Activated B cell treated with CpG ODN at 0.5 μM for 24 hours (primary cell): Measurements from ENCODE around the gene ATP6V1F. TPM values are rescaled to one million over a fixed set of nuclear protein-coding genes. Genes with fewer than 3 reads are reported as not detected.

Experiments
- ATAC-seq: fragments of 200-7000 bp; cut with Tn5 transposase; one replicate; pipeline ENCODE4 v1.10.0; 2021; ENCODE audit warnings: low read depth, mild to moderate bottlenecking, moderate library complexity
- CTCF ChIA-PET: fragments of 350-600 bp; sonication (Branson Sonifier 250); formaldehyde crosslinking; loops from one replicate; lab custom pipeline; 2021; ENCODE audit warnings: antibody characterized with exemption; lab: Charles Lee
- POLR2A ChIA-PET: fragments of 350-600 bp; sonication (Branson Sonifier 250); formaldehyde crosslinking; loops from one replicate; lab custom pipeline; 2021; ENCODE audit warnings: antibody characterized with exemption; lab: Charles Lee
- DNase-seq: peaks from one replicate; pipeline ENCODE4 v3.0.0; 2022
- H3K27ac Mint-ChIP-seq: one replicate; pipeline ENCODE4 v1.8.0; 2020; ENCODE audit warnings: mixed read lengths
- H3K27me3 Mint-ChIP-seq: one replicate; pipeline ENCODE4 v1.8.0; 2021; ENCODE audit warnings: mixed read lengths
- H3K36me3 Mint-ChIP-seq: one replicate; pipeline ENCODE4 v1.8.0; 2021; ENCODE audit warnings: low read depth, mixed read lengths
- H3K4me1 Mint-ChIP-seq: one replicate; pipeline ENCODE4 v1.8.0; 2021; ENCODE audit warnings: mixed read lengths
- H3K4me3 Mint-ChIP-seq: one replicate; pipeline ENCODE4 v1.8.0; 2020; ENCODE audit warnings: mild to moderate bottlenecking, mixed read lengths
- H3K9me3 Mint-ChIP-seq: one replicate; pipeline ENCODE4 v1.8.0; 2020; ENCODE audit warnings: mixed read lengths
- intact Hi-C: fragments of 100-400 bp; cut with micrococcal nuclease; formaldehyde crosslinking; loops from one replicate; pipeline ENCODE4 v1.15.1; 2024
- total RNA-seq: library from RNA; stranded (reverse); gene quantifications from 2 replicates; pipeline ENCODE4 v1.2.3, GENCODE V29; 2022
- TF ChIP-seq, protein P1 (sequence below): fragments of 200-600 bp; IDR thresholded peaks from one replicate; pipeline ENCODE4 v1.8.0; 2022; ENCODE audit warnings: antibody characterized with exemption, mild to moderate bottlenecking

Gene ATP6V1F
- total RNA-seq, 1 donor from 2014 or later: 100.0 TPM

- intact Hi-C loops: no loop called here
- DNase-seq: no peak
- no peaks in the 10 kb centered on the region for H3K4me1 Mint-ChIP-seq
- no peak overlapping the region for H3K27ac Mint-ChIP-seq
- no peaks in the 10 kb centered on the region for H3K9me3 Mint-ChIP-seq
- TF ChIP-seq, protein P1, sequence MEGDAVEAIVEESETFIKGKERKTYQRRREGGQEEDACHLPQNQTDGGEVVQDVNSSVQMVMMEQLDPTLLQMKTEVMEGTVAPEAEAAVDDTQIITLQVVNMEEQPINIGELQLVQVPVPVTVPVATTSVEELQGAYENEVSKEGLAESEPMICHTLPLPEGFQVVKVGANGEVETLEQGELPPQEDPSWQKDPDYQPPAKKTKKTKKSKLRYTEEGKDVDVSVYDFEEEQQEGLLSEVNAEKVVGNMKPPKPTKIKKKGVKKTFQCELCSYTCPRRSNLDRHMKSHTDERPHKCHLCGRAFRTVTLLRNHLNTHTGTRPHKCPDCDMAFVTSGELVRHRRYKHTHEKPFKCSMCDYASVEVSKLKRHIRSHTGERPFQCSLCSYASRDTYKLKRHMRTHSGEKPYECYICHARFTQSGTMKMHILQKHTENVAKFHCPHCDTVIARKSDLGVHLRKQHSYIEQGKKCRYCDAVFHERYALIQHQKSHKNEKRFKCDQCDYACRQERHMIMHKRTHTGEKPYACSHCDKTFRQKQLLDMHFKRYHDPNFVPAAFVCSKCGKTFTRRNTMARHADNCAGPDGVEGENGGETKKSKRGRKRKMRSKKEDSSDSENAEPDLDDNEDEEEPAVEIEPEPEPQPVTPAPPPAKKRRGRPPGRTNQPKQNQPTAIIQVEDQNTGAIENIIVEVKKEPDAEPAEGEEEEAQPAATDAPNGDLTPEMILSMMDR: no peak
- H3K27me3 Mint-ChIP-seq: no peaks in the 10 kb centered on the region
- H3K4me3 Mint-ChIP-seq: no peak overlapping the region
- CTCF ChIA-PET: no interaction called here
- no peak for ATAC-seq
- POLR2A ChIA-PET: no interaction called here
- H3K36me3 Mint-ChIP-seq: no peaks in the 10 kb centered on the region
These were observed 13.5 kb downstream of the ATP6V1F start for GRCh38 chr7:128876127-128876526.

- ATAC-seq (no peak), DNase-seq (no peak)
- TF ChIP-seq, protein P1: no peak
- no peaks in the 10 kb centered on the region for H3K27me3 Mint-ChIP-seq
- H3K9me3 Mint-ChIP-seq: no peaks in the 10 kb centered on the region
- intact Hi-C loops: no loop called here
- H3K4me3 Mint-ChIP-seq: no peak overlapping the region
- POLR2A ChIA-PET: no interaction called here
- H3K36me3 Mint-ChIP-seq: no peaks in the 10 kb centered on the region
- CTCF ChIA-PET: no interaction called here
- H3K27ac Mint-ChIP-seq: no peak overlapping the region
- no peaks in the 10 kb centered on the region for H3K4me1 Mint-ChIP-seq
These were observed 13.9 kb downstream of the ATP6V1F start for GRCh38 chr7:128876586-128876977.

- Mint-ChIP-seq H3K36me3 (no peaks in the 10 kb centered on the region), H3K9me3 (no peaks in the 10 kb centered on the region), H3K4me3 (no peak overlapping the region), H3K4me1 (no peaks in the 10 kb centered on the region), H3K27ac (no peak overlapping the region), H3K27me3 (no peaks in the 10 kb centered on the region)
- intact Hi-C loops: no loop called here
- TF ChIP-seq, protein P1: no peak
- no peak for ATAC-seq
- ChIA-PET POLR2A (no interaction called here), CTCF (no interaction called here)
- DNase-seq: no peak
These were observed 14.5 kb downstream of the ATP6V1F start for GRCh38 chr7:128876978-128877755.

GRCh38 chr7:128877756-128878120 is 15.1 kb downstream of the ATP6V1F start:
- H3K4me3 Mint-ChIP-seq: no peak overlapping the region
- H3K27me3 Mint-ChIP-seq: no peaks in the 10 kb centered on the region
- ChIA-PET CTCF (no interaction called here), POLR2A (no interaction called here)
- no peaks in the 10 kb centered on the region for H3K36me3 Mint-ChIP-seq
- no peak overlapping the region for H3K27ac Mint-ChIP-seq
- H3K4me1 Mint-ChIP-seq: no peaks in the 10 kb centered on the region
- intact Hi-C loops: no loop called here
- TF ChIP-seq, protein P1: no peak
- no peaks in the 10 kb centered on the region for H3K9me3 Mint-ChIP-seq
- DNase-seq (no peak), ATAC-seq (no peak)

DNA sequence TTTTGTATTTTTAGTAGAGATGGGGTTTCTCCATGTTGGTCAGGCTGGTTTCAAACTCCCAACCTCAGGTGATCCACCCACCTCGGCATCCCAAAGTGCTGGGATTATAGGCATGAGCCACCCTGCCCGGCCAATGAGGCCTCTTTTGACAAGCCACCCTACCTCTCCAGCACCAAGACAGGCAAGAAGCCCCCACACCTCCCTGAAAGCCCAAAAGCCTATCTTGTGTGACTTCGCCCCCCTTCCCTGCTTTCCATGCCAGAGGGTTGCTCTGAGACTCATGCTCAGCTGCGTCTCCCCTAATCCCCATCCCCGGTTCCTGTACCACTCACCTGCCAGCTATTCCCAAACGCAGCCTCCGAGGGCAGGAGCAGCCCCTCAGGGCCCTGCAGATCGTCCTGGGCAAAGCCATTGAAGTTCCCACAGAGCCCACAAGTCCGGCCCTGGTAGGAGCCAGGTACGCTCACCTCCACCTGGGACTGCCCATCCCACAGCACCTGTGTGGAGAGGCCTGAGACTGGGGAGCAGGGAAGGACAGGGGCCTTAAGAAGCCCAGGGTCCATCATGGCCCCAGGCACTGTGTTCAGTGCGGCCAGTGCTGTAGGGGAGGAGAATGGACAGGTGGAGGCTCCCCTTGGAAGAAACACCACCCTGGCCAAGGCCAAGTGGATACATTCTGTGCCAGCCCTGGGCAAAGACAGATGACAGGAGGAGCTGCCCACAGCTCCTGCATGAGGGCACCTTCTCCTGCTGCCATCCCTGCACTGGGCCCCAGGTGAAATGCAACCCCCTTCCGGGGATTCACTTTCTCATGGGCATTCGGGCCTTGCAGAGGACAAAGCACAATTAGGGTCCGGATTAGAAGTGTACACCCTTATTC is 15.8 kb downstream of the ATP6V1F start:
- no peaks in the 10 kb centered on the region for H3K27me3 Mint-ChIP-seq
- peaks cover under 1% of the 10 kb centered on the region for H3K4me1 Mint-ChIP-seq
- no peak for DNase-seq
- no peak for ATAC-seq
- TF ChIP-seq, protein P1: no peak
- CTCF ChIA-PET: no interaction called here
- H3K27ac Mint-ChIP-seq: no peak overlapping the region
- POLR2A ChIA-PET: no interaction called here
- intact Hi-C loops: no loop called here
- H3K9me3 Mint-ChIP-seq: no peaks in the 10 kb centered on the region
- H3K4me3 Mint-ChIP-seq: no peak overlapping the region
- H3K36me3 Mint-ChIP-seq: no peaks in the 10 kb centered on the region
